ENCODE data around the gene SGCB. TPM values are rescaled to one million over a fixed set of nuclear protein-coding genes. Genes with fewer than 3 reads are reported as not detected.
"Not testable (repeated sequence)": the region's sequence is repeated elsewhere in the genome, so short reads cannot be mapped to it uniquely, and the experiment has no call there.

Gene SGCB, protein sequence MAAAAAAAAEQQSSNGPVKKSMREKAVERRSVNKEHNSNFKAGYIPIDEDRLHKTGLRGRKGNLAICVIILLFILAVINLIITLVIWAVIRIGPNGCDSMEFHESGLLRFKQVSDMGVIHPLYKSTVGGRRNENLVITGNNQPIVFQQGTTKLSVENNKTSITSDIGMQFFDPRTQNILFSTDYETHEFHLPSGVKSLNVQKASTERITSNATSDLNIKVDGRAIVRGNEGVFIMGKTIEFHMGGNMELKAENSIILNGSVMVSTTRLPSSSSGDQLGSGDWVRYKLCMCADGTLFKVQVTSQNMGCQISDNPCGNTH
- total RNA-seq, result 10 to 100 TPM; 23.8 to 80.1 (median 24.2) TPM
- long read RNA-seq, donor 1, full-length matches to known transcripts, result 118 of 147 reads
- long read RNA-seq, donor 1, partial matches to known transcripts, result 2 of 147 reads
- long read RNA-seq, donor 1, other reads (novel, unspliced or antisense), result 27 of 147 reads
- long read RNA-seq, donor 2, full-length matches to known transcripts, result 17 of 26 reads
- long read RNA-seq, donor 2, partial matches to known transcripts, result 4 of 26 reads
- long read RNA-seq, donor 2, other reads (novel, unspliced or antisense), result 5 of 26 reads

DNA sequence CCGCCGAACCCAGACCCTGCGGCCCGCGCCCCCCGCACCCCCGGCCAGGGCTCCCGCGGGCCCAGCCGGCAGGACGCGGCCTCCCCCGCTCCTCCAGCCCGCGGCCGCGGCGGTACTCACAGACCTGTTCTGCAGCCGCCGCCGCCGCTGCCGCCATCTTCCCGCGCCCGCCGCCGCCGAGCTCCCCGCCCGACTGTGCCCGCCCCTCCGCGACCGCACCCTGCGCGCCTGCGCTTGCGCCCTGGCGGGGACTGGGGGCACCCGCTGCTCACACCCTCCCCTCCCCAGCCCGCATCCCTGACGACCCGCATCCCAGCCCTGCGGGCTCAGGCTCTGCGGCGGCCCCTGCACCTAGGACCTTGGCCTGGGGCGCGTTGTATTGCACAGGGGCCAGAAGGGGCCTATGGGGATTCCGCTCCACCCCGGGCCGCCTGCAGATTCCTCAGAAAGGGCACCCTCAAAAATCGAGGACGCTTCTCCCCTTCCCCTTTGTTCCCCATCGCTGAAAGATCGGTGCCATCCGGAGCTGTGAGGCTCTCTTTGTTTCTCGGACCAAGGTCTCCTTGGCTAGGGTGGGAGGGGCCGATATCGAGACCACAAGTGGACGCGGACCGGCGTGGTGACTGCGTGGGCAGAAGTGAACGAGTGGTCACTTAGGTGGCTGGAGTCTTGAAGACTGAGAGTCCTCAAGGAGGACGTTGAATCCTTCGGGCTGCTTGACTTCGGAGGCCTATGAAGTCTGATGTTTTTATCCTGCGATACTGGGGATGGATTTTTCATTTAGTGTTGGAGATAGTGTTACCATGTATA lies at the start of gene SGCB:
Gene SGCB (minus strand): TSS at position 197 of the 810 bp plus-strand sequence. CDS start 40 bp downstream, at position 157.
- DNase-seq, result peak; percentile 72 to 85 (median 78)
- H3K36me3 ChIP-seq (ENCODE audit: low read depth), result no peaks in the 10 kb centered on the region
- no peaks in the 10 kb centered on the region for H3K9me3 ChIP-seq
- H3K4me1 ChIP-seq (ENCODE audit: low read depth), result peaks cover 3% of the 10 kb centered on the region
- H3K4me3 ChIP-seq, result peak within 1 kb of the TSS; percentile 75
- peak; percentile 92 for ATAC-seq
- intact Hi-C loops (cut with DNase I, micrococcal nuclease), result loop anchor here in 1 of 2 donors (10.0 kb wide), 1 partner anchor 194 kb away; the partner anchor contains the start of gene DCUN1D4
- TF ChIP-seq, protein P1, sequence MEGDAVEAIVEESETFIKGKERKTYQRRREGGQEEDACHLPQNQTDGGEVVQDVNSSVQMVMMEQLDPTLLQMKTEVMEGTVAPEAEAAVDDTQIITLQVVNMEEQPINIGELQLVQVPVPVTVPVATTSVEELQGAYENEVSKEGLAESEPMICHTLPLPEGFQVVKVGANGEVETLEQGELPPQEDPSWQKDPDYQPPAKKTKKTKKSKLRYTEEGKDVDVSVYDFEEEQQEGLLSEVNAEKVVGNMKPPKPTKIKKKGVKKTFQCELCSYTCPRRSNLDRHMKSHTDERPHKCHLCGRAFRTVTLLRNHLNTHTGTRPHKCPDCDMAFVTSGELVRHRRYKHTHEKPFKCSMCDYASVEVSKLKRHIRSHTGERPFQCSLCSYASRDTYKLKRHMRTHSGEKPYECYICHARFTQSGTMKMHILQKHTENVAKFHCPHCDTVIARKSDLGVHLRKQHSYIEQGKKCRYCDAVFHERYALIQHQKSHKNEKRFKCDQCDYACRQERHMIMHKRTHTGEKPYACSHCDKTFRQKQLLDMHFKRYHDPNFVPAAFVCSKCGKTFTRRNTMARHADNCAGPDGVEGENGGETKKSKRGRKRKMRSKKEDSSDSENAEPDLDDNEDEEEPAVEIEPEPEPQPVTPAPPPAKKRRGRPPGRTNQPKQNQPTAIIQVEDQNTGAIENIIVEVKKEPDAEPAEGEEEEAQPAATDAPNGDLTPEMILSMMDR (IDR thresholded peaks at IDR 0.05), result no peak

DNA sequence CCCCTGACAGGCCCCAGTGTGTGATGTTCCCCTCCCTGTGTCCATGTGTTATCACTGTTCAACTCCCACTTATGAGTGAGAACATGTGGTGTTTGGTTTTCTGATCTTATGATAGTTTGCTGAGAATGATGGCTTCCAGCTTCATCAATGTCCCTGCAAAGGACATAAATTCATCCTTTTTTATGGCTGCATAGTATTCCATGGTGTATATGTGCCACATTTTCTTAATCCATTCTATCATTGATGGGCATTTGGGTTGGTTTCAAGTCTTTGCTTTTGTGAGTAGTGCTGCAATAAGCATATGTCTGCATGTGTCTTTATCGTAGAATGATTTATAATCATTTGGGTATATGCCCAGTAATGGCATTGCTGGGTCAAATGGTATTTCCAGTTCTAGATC lies 48.3 kb upstream of the SGCB start:
- ATAC-seq; H3K36me3 ChIP-seq (ENCODE audit: low read depth); H3K4me1 ChIP-seq (ENCODE audit: low read depth); H3K9me3 ChIP-seq; intact Hi-C loops (cut with DNase I, micrococcal nuclease); DNase-seq; H3K4me3 ChIP-seq: not testable (repeated sequence)

GRCh38 chr4:52081216-52081615 lies 43.1 kb upstream of the SGCB start:
- no peak for DNase-seq
- Histone ChIP-seq H3K9me3 (no peaks in the 10 kb centered on the region), H3K4me1 (ENCODE audit: low read depth) (no peaks in the 10 kb centered on the region), H3K4me3 (no peak overlapping the region), H3K36me3 (ENCODE audit: low read depth) (no peaks in the 10 kb centered on the region)
- ATAC-seq, result no peak
- TF ChIP-seq, protein P1 (IDR thresholded peaks at IDR 0.05), result no peak
- intact Hi-C loops (cut with DNase I, micrococcal nuclease), result no loop called here

GRCh38 chr4:52079659-52080058 lies 41.6 kb upstream of the SGCB start:
- DNase-seq, result no peak
- no peaks in the 10 kb centered on the region for H3K36me3 ChIP-seq (ENCODE audit: low read depth)
- H3K4me1 ChIP-seq (ENCODE audit: low read depth), result no peaks in the 10 kb centered on the region
- TF ChIP-seq, protein P1 (IDR thresholded peaks at IDR 0.05), result no peak
- no peak overlapping the region for H3K4me3 ChIP-seq
- intact Hi-C loops (cut with DNase I, micrococcal nuclease), result no loop called here
- ATAC-seq, result no peak
- H3K9me3 ChIP-seq, result no peaks in the 10 kb centered on the region

- Histone ChIP-seq H3K36me3 (ENCODE audit: low read depth) (no peaks in the 10 kb centered on the region), H3K4me1 (ENCODE audit: low read depth) (peaks cover 4% of the 10 kb centered on the region), H3K9me3 (no peaks in the 10 kb centered on the region), H3K4me3 (no peak overlapping the region)
- ATAC-seq (no peak), DNase-seq (no peak)
- intact Hi-C loops (cut with DNase I, micrococcal nuclease), result no loop called here
- TF ChIP-seq, protein P1 (IDR thresholded peaks at IDR 0.05), result no peak
Observed at GRCh38 chr4:52076731-52077130, 38.6 kb upstream of the SGCB start.

All from mucosa of descending colon (tissue), 3 donors.